OCI-LY7 (cell line): Measurements from ENCODE around the gene OBI1. TPM values are rescaled to one million over a fixed set of nuclear protein-coding genes. Genes with fewer than 3 reads are reported as not detected.

ENCODE experiments used
- BruUV-seq: library from RNA; stranded (reverse); fragments of 400-500 nt; replicated peaks from 2 replicates; lab custom pipeline; 2021; lab: Mats Ljungman, UMichigan
- CTCF ChIA-PET: fragments of 300-600 bp; sonication (Branson Sonifier 250); formaldehyde crosslinking; loops from one replicate; lab custom pipeline; 2022; ENCODE audit warnings: antibody characterized with exemption; ENCODE audit not compliant: unreplicated experiment; lab: Charles Lee
- POLR2A ChIA-PET: fragments of 300-600 bp; sonication (Branson Sonifier 250); formaldehyde crosslinking; loops from one replicate; lab custom pipeline; 2022; ENCODE audit warnings: antibody characterized with exemption; lab: Charles Lee
- DNase-seq: peaks from one replicate; pipeline ENCODE4 v3.0.0-alpha.2; 2015; ENCODE audit warnings: low spot score
- H2AFZ ChIP-seq: fragments of 200-600 bp; sonication (generic), shearing (Covaris generic); 2 replicates; pipeline ENCODE4 v1.6.1; 2014; ENCODE audit warnings: mild to moderate bottlenecking, antibody characterized with exemption, low read length, moderate library complexity
- H3K27ac ChIP-seq: fragments of 200-600 bp; sonication (generic); 2 replicates; pipeline ENCODE4 v1.5.1; 2014; ENCODE audit warnings: mixed run types, low read depth, mild to moderate bottlenecking, moderate library complexity, low read length, inconsistent platforms; ENCODE audit not compliant: poor library complexity, severe bottlenecking
- H3K36me3 ChIP-seq: fragments of 200-600 bp; sonication (generic); 2 replicates; pipeline ENCODE4 v1.6.1; 2014; ENCODE audit warnings: mild to moderate bottlenecking, antibody characterized with exemption, low read length, moderate library complexity, mixed read lengths; ENCODE audit not compliant: insufficient read depth
- H3K4me1 ChIP-seq: fragments of 200-600 bp; sonication (generic); 2 replicates; pipeline ENCODE4 v1.5.1; 2014; ENCODE audit warnings: mild to moderate bottlenecking, low read length; ENCODE audit not compliant: insufficient read depth, poor library complexity, severe bottlenecking
- H3K4me2 ChIP-seq: fragments of 200-600 bp; sonication (generic); 2 replicates; pipeline ENCODE4 v1.6.1; 2014; ENCODE audit warnings: mild to moderate bottlenecking, low read length
- H3K4me3 ChIP-seq: fragments of 200-600 bp; sonication (generic); 2 replicates; pipeline ENCODE4 v1.5.1; 2014; ENCODE audit warnings: mild to moderate bottlenecking, low read depth, low read length; ENCODE audit not compliant: poor library complexity, severe bottlenecking
- H3K79me2 ChIP-seq: fragments of 200-600 bp; sonication (generic); 2 replicates; pipeline ENCODE4 v1.6.1; 2016; ENCODE audit warnings: low read depth, mild to moderate bottlenecking, low read length, moderate library complexity, mixed read lengths; ENCODE audit not compliant: insufficient read depth
- H3K9me2 ChIP-seq: fragments of 200-600 bp; sonication (generic); 2 replicates; pipeline ENCODE4 v1.6.1; 2016; ENCODE audit warnings: mild to moderate bottlenecking, low read length, mixed read lengths; ENCODE audit not compliant: insufficient read depth
- H3K9me3 ChIP-seq: fragments of 200-600 bp; sonication (generic); 2 replicates; pipeline ENCODE4 v1.6.1; 2014; ENCODE audit warnings: mild to moderate bottlenecking, mixed run types, low read length, mixed read lengths
- H4K20me1 ChIP-seq: fragments of 200-600 bp; sonication (generic); 2 replicates; pipeline ENCODE4 v1.6.1; 2014; ENCODE audit warnings: mild to moderate bottlenecking, antibody characterized with exemption, low read length, moderate library complexity, mixed read lengths; ENCODE audit not compliant: insufficient read depth
- CTCF ChIP-seq: fragments of 200-600 bp; sonication (generic); conservative IDR thresholded peaks from 2 replicates; pipeline ENCODE4 v1.5.1; 2014; ENCODE audit warnings: mild to moderate bottlenecking, antibody characterized with exemption, low read length, moderate library complexity, mixed read lengths
- EZH2phosphoT487 ChIP-seq: fragments of 200-600 bp; sonication (generic); IDR thresholded peaks from 2 replicates; pipeline ENCODE4 v1.6.1; 2018; ENCODE audit warnings: low read depth, borderline replicate concordance, mild to moderate bottlenecking, mixed run types, antibody characterized with exemption, low read length, moderate library complexity, mixed read lengths
- intact Hi-C: fragments of 100-400 bp; cut with micrococcal nuclease; formaldehyde crosslinking; loops from one replicate; pipeline ENCODE4 v1.10.0; 2022; ENCODE audit not compliant: unreplicated experiment
- total RNA-seq, 2 experiments: library from RNA; depleted of rRNA in 1 of 2; stranded (reverse); fragments of >200 nt in 1 of 2; shearing (Covaris generic) in 1 of 2; gene quantifications; 2 replicates each; pipeline ENCODE4 v1.2.3, GENCODE V29; 2014 to 2022

OBI1 gene
- total RNA-seq, 2 experiments from 2014 or later, result 17.9 to 18.3 TPM

- intact Hi-C loops, result loop anchor here (5.0 kb wide), 1 partner anchor 57 kb away; the partner anchor contains the start of gene OBI1
- no TSS peak for BruUV-seq
- ChIA-PET CTCF (no interaction called here), POLR2A (interaction anchor here (0.6 kb wide), 1 partner anchor 583 kb away, joined by 4 read pairs; no protein-coding TSS in a partner anchor)
- Histone ChIP-seq H3K79me2 (no peaks in the 10 kb centered on the region), H3K9me2 (no peaks in the 10 kb centered on the region), H3K9me3 (no peaks in the 10 kb centered on the region), H3K27ac (no peak overlapping the region), H2AFZ (no peak overlapping the region), H4K20me1 (no peaks in the 10 kb centered on the region; the same call in 1 of the 2 replicates), H3K4me2 (no peak overlapping the region), H3K4me1 (peaks cover 27% of the 10 kb centered on the region), H3K36me3 (no peaks in the 10 kb centered on the region), H3K4me3 (no peak overlapping the region)
- DNase-seq, result no peak
- TF ChIP-seq CTCF (no peak), EZH2phosphoT487 (no peak)
These were observed 58.6 kb downstream of the OBI1 start for GRCh38 chr13:78600280-78600883.

- Histone ChIP-seq H3K27ac (no peak overlapping the region), H3K9me2 (no peaks in the 10 kb centered on the region), H2AFZ (no peak overlapping the region), H3K4me1 (peaks cover 21% of the 10 kb centered on the region), H3K9me3 (no peaks in the 10 kb centered on the region), H3K79me2 (no peaks in the 10 kb centered on the region), H3K4me2 (no peak overlapping the region), H3K36me3 (no peaks in the 10 kb centered on the region), H4K20me1 (no peaks in the 10 kb centered on the region; the same call in 1 of the 2 replicates), H3K4me3 (no peak overlapping the region)
- BruUV-seq, result no TSS peak
- ChIA-PET CTCF (no interaction called here), POLR2A (interaction anchor here (0.6 kb wide), 1 partner anchor 584 kb away, joined by 4 read pairs; no protein-coding TSS in a partner anchor)
- no peak for DNase-seq
- intact Hi-C loops, result loop anchor here (5.0 kb wide), 1 partner anchor 58 kb away; the partner anchor contains the start of gene OBI1
- TF ChIP-seq CTCF, result no peak
- TF ChIP-seq EZH2phosphoT487, result no peak
These were observed 59.2 kb downstream of the OBI1 start for GRCh38 chr13:78599645-78600279.
